HCT116 (cell line): Measurements from ENCODE around the gene POGLUT2. TPM values are rescaled to one million over a fixed set of nuclear protein-coding genes. Genes with fewer than 3 reads are reported as not detected.
"Not testable (repeated sequence)": the region's sequence is repeated elsewhere in the genome, so short reads cannot be mapped to it uniquely, and the experiment has no call there.

Experiments
- ATAC-seq: fragments of 200-7000 bp; cut with Tn5 transposase; 2 replicates; pipeline ENCODE4 v1.9.1; 2020; ENCODE audit warnings: mild to moderate bottlenecking, moderate library complexity
- BruUV-seq: library from RNA; stranded (reverse); fragments of 400-500 nt; replicated peaks from 2 replicates; lab custom pipeline; 2021; lab: Mats Ljungman, UMichigan
- CTCF ChIA-PET: fragments of 300-600 bp; sonication (Branson Sonifier 250); formaldehyde crosslinking; loops from one replicate; lab custom pipeline; 2021; ENCODE audit warnings: antibody characterized with exemption; lab: Charles Lee
- POLR2A ChIA-PET: fragments of 300-600, 350-600 bp; sonication (Branson Sonifier 250); formaldehyde crosslinking; loops from one replicate; lab custom pipeline; 2021; ENCODE audit warnings: antibody characterized with exemption; lab: Charles Lee
- RAD21 ChIA-PET, 2 experiments: fragments of 300-600 bp; sonication (Branson Sonifier 250); formaldehyde crosslinking; loops; one replicate each; lab custom pipeline; 2023; ENCODE audit warnings: low total read pairs in 2 of 2; ENCODE audit not compliant: uncharacterized antibody in 2 of 2, unreplicated experiment in 2 of 2, low non-redundant PET in 1 of 2; lab: Charles Lee
- DNase-seq: peaks from one replicate; pipeline ENCODE4 v3.0.0-alpha.2; 2010; ENCODE audit warnings: low read depth, low spot score
- H2AFZ ChIP-seq: fragments of 200-600 bp; shearing (Covaris generic), sonication (generic); 2 replicates; pipeline ENCODE4 v1.6.1; 2017; ENCODE audit warnings: low read depth, mixed run types, mixed read lengths, antibody characterized with exemption, low read length; ENCODE audit not compliant: poor library complexity, severe bottlenecking
- H3K27ac ChIP-seq: 2 replicates; pipeline ENCODE4 v1.5.1; 2012; ENCODE audit warnings: low read depth, low read length
- H3K27me3 ChIP-seq: fragments of 200-600 bp; sonication (generic); 2 replicates; pipeline ENCODE4 v1.6.1; 2016; ENCODE audit warnings: mixed run types, low read length, mixed read lengths; ENCODE audit not compliant: insufficient read depth
- H3K36me3 ChIP-seq, 2 experiments: fragments of 200-500 bp in 1 of 2; fragments of 200-600 bp in 1 of 2; sonication (Bioruptor generic) in 1 of 2; sonication (generic) in 1 of 2; 2 replicates each; pipeline versions ENCODE4 v1.5.1 to v1.6.1; 2014 to 2016; ENCODE audit warnings: low read length in 2 of 2, inconsistent platforms in 1 of 2, mixed read lengths in 1 of 2, mixed run types in 1 of 2; ENCODE audit not compliant: insufficient read depth in 2 of 2, control insufficient read depth in 1 of 2
- H3K4me1 ChIP-seq, 2 experiments: fragments of 200-600 bp in 1 of 2; sonication (generic) in 1 of 2; 2 replicates each; pipeline versions ENCODE4 v1.5.1 to v1.6.1; 2012 to 2017; ENCODE audit warnings: low read length in 2 of 2, inconsistent platforms in 1 of 2, mild to moderate bottlenecking in 1 of 2, mixed read lengths in 1 of 2, mixed run types in 1 of 2, moderate library complexity in 1 of 2; ENCODE audit not compliant: insufficient read depth in 2 of 2, control insufficient read depth in 1 of 2
- H3K4me2 ChIP-seq: fragments of 200-600 bp; sonication (generic); 2 replicates; pipeline ENCODE4 v1.6.1; 2017; ENCODE audit warnings: mixed run types, low read length, mixed read lengths
- H3K4me3 ChIP-seq, 2 experiments: fragments of 200-600 bp in 1 of 2; sonication (generic) in 1 of 2; replicated peaks in 1 of 2; 2 replicates each; pipeline ENCODE4 v1.5.1; 2011 to 2016; ENCODE audit warnings: low read length in 2 of 2, control low read depth in 1 of 2, low read depth in 1 of 2, mild to moderate bottlenecking in 1 of 2, mixed read lengths in 1 of 2, mixed run types in 1 of 2
- H3K79me2 ChIP-seq: fragments of 200-600 bp; sonication (generic); 2 replicates; pipeline ENCODE4 v1.6.1; 2017; ENCODE audit warnings: mild to moderate bottlenecking, mixed run types, low read length, moderate library complexity, mixed read lengths; ENCODE audit not compliant: insufficient read depth
- H3K9ac ChIP-seq: fragments of 200-600 bp; sonication (generic); 2 replicates; pipeline ENCODE4 v1.6.1; 2016; ENCODE audit warnings: low read length, mixed read lengths
- H3K9me2 ChIP-seq: fragments of 200-600 bp; sonication (generic), shearing (Covaris generic); 2 replicates; pipeline ENCODE4 v1.6.1; 2017; ENCODE audit warnings: mixed run types, mild to moderate bottlenecking, moderate library complexity; ENCODE audit not compliant: insufficient read depth
- H3K9me3 ChIP-seq, 2 experiments: fragments of 200-500 bp in 1 of 2; fragments of 200-600 bp in 1 of 2; sonication (Bioruptor generic) in 1 of 2; sonication (generic) in 1 of 2; 2 replicates each; pipeline ENCODE4 v1.6.1; 2014 to 2017; ENCODE audit warnings: low read length in 2 of 2, mixed read lengths in 2 of 2, inconsistent platforms in 1 of 2, low read depth in 1 of 2, mild to moderate bottlenecking in 1 of 2, mixed run types in 1 of 2, moderate library complexity in 1 of 2; ENCODE audit not compliant: control insufficient read depth in 1 of 2, insufficient read depth in 1 of 2
- H4K20me1 ChIP-seq: fragments of 200-600 bp; sonication (generic), shearing (Covaris generic); 2 replicates; pipeline ENCODE4 v1.6.1; 2017; ENCODE audit warnings: mixed run types, mild to moderate bottlenecking, moderate library complexity; ENCODE audit not compliant: insufficient read depth
- ATF3 ChIP-seq: IDR thresholded peaks from 2 replicates; pipeline ENCODE4 v1.6.1; 2012
- CBX3 ChIP-seq: IDR thresholded peaks from 2 replicates; pipeline ENCODE4 v1.6.1; 2012; ENCODE audit warnings: low read depth
- EGR1 ChIP-seq: IDR thresholded peaks from 2 replicates; pipeline ENCODE4 v1.6.1; 2012; ENCODE audit warnings: low read depth
- ELF1 ChIP-seq: IDR thresholded peaks from 2 replicates; pipeline ENCODE4 v1.6.1; 2012; ENCODE audit warnings: low read depth, borderline replicate concordance
- EZH2 ChIP-seq: fragments of 200-600 bp; sonication (generic); IDR thresholded peaks from 2 replicates; pipeline ENCODE4 v1.6.1; 2017; ENCODE audit warnings: antibody characterized with exemption, mixed run types
- EZH2phosphoT487 ChIP-seq: fragments of 200-600 bp; IDR thresholded peaks from 2 replicates; pipeline ENCODE4 v1.6.1; 2018; ENCODE audit warnings: antibody characterized with exemption, borderline replicate concordance
- JUND ChIP-seq: IDR thresholded peaks from 2 replicates; pipeline ENCODE4 v1.6.1; 2012
- MAX ChIP-seq: IDR thresholded peaks from 2 replicates; pipeline ENCODE4 v1.6.1; 2012
- POLR2A ChIP-seq: IDR thresholded peaks from 2 replicates; pipeline ENCODE4 v1.7.0; 2011; ENCODE audit warnings: borderline replicate concordance; ENCODE audit not compliant: insufficient read depth, insufficient read length; ENCODE audit errors: extremely low read depth
- RAD21 ChIP-seq: IDR thresholded peaks from 2 replicates; pipeline ENCODE4 v1.6.1; 2012; ENCODE audit warnings: low read depth, mild to moderate bottlenecking
- REST ChIP-seq: IDR thresholded peaks from 2 replicates; pipeline ENCODE4 v1.6.1; 2012; ENCODE audit warnings: low read depth
- SIN3A ChIP-seq: IDR thresholded peaks from 2 replicates; pipeline ENCODE4 v1.6.1; 2012; ENCODE audit warnings: low read depth
- SP1 ChIP-seq: IDR thresholded peaks from 2 replicates; pipeline ENCODE4 v1.6.1; 2012; ENCODE audit warnings: low read depth
- SRF ChIP-seq: IDR thresholded peaks from 2 replicates; pipeline ENCODE4 v1.6.1; 2012; ENCODE audit warnings: low read depth
- YY1 ChIP-seq: IDR thresholded peaks from 2 replicates; pipeline ENCODE4 v1.6.1; 2011; ENCODE audit warnings: low read length, low read depth, moderate library complexity, mild to moderate bottlenecking; ENCODE audit not compliant: insufficient replicate concordance; ENCODE audit errors: extremely low read depth
- ZBTB33 ChIP-seq: IDR thresholded peaks from 2 replicates; pipeline ENCODE4 v1.6.1; 2011; ENCODE audit warnings: mild to moderate bottlenecking, low read length, moderate library complexity; ENCODE audit not compliant: insufficient replicate concordance; ENCODE audit errors: extremely low read depth
- intact Hi-C: fragments of 100-400 bp; cut with micrococcal nuclease; formaldehyde crosslinking; loops from 2 replicates; pipeline ENCODE4 v1.10.0; 2022
- total RNA-seq: library from RNA; stranded (reverse); gene quantifications from one replicate; pipeline ENCODE4 v1.2.1, GENCODE V29; 2021; ENCODE audit not compliant: unreplicated experiment

POGLUT2 gene
- total RNA-seq, 1 experiment from 2014 or later: 4.8 TPM

- BruUV-seq, H3K4me1 ChIP-seq, DNase-seq, H2AFZ ChIP-seq, POLR2A ChIA-PET, RAD21 ChIA-PET, CTCF ChIA-PET, H3K4me3 ChIP-seq, H3K9me2 ChIP-seq, H3K9ac ChIP-seq, intact Hi-C loops, H3K36me3 ChIP-seq, H3K4me2 ChIP-seq, H3K27me3 ChIP-seq, H3K9me3 ChIP-seq, H3K79me2 ChIP-seq, H4K20me1 ChIP-seq, ATAC-seq, H3K27ac ChIP-seq: not testable (repeated sequence)
Observed at GRCh38 chr13:102780656-102781055, 18.1 kb downstream of the POGLUT2 start.

- H2AFZ ChIP-seq: no peak overlapping the region
- RAD21 ChIA-PET: no interaction called here
- H3K4me2 ChIP-seq: no peak overlapping the region
- H3K4me3 ChIP-seq: no peak overlapping the region
- CTCF ChIA-PET: no interaction called here
- H3K27ac ChIP-seq: no peak overlapping the region
- 0 out of 4 replicates have a peak, but pooled peaks cover 0 to 2% of the 10 kb centered on the region in 2 experiments for H3K4me1 ChIP-seq
- no peaks in the 10 kb centered on the region for H3K27me3 ChIP-seq
- H3K9ac ChIP-seq: no peak overlapping the region
- ATAC-seq (no peak), DNase-seq (no peak)
- no peaks in the 10 kb centered on the region for H3K79me2 ChIP-seq
- H3K36me3 ChIP-seq: no peaks in the 10 kb centered on the region
- intact Hi-C loops: no loop called here
- no peaks in the 10 kb centered on the region for H3K9me2 ChIP-seq
- POLR2A ChIA-PET: no interaction called here
- H4K20me1 ChIP-seq: no peaks in the 10 kb centered on the region
- no peaks in the 10 kb centered on the region for H3K9me3 ChIP-seq
- BruUV-seq: no TSS peak
- no peak for TF ChIP-seq JUND
- no peak for TF ChIP-seq MAX
- TF ChIP-seq POLR2A: no peak
- TF ChIP-seq EGR1: no peak
- TF ChIP-seq SIN3A: no peak
- TF ChIP-seq CBX3: no peak
- TF ChIP-seq RAD21: no peak
- TF ChIP-seq REST: no peak
- TF ChIP-seq EZH2: no peak
- no peak for TF ChIP-seq ELF1
- TF ChIP-seq YY1: no peak
- TF ChIP-seq SP1: no peak
- no peak for TF ChIP-seq EZH2phosphoT487
- no peak for TF ChIP-seq SRF
- TF ChIP-seq ATF3: no peak
- no peak for TF ChIP-seq ZBTB33
Observed at GRCh38 chr13:102779436-102780159, 19.2 kb downstream of the POGLUT2 start.
